ENCODE data around the gene KIF16B. TPM values are rescaled to one million over a fixed set of nuclear protein-coding genes. Genes with fewer than 3 reads are reported as not detected.

KIF16B gene
- polyA plus RNA-seq, 4 donors = 9.8 to 23.5 (median 19.5) TPM

GRCh38 chr20:16314320-16314719 is 258.9 kb downstream of the KIF16B start:
- DNase-seq (ENCODE audit: low read depth in 4 of 4, low spot score in 3 of 4) = no peak

DNA sequence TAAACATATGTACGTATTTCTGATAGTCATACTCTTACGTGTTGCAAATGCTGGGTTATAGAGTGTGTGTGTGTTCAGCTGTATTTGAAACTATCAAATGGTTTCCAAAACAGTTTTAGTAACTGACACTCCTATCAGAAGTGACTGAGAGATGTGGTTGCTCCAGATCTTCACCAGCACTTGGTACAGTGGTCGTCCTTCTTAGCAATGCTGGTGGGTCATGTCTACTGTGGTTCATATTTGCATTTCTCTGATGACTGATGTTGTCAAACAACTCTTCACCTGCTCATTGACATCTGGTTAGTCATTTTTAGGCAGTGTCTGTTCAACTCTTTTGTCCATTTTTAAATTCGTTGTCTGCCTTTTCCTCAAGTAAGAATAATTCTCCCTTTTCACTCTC is 259.3 kb downstream of the KIF16B start:
- no peak for DNase-seq (ENCODE audit: low read depth in 4 of 4, low spot score in 3 of 4)

DNA sequence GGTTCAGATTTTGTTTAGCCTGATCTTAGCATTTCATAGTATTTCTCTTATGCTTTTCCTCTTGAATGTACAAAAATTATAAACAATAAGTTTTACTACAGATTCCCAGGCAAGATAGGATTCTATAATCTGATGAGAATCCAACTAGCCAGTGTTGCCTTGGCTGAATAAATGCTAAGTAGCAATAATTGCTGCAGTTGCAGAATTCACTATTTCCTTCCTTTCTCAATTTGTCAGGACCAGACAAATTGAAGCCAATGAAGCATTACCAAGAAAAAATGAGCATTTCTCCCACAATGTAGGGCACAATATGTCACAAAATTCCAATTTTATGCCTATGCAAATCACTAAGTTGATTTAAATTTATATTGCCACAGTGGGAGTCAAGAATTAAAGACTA is 260.2 kb downstream of the KIF16B start:
- DNase-seq (ENCODE audit: low read depth in 4 of 4, low spot score in 3 of 4) = no peak

DNA sequence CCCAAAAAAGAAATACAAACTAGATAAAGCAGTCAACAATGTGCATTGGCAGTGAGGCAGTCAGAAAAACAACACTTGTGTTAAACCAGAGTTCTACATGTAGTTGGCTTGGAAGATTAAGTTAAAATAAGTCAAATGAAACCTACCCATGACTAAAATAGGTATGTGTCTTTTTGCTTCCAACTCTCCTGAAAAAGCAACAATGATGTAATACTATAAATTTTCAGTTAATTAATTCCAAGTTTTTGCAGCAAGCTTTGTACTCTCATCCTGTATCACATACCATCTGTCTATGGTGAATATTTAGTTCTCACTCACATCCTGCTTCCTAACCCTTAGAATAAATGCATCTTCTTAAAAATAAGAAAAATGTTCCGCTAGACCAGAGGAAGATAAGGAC is 261.5 kb downstream of the KIF16B start:
- DNase-seq (ENCODE audit: low read depth in 4 of 4, low spot score in 3 of 4) = no peak

GRCh38 chr20:16308754-16309153 is 264.5 kb downstream of the KIF16B start:
- no peak for DNase-seq (ENCODE audit: low read depth in 4 of 4, low spot score in 3 of 4)

- no peak for DNase-seq (ENCODE audit: low read depth in 4 of 4, low spot score in 3 of 4)
These were observed 270.4 kb downstream of the KIF16B start for GRCh38 chr20:16302818-16303217.

- no peak for DNase-seq (ENCODE audit: low read depth in 4 of 4, low spot score in 3 of 4)
These were observed 271.3 kb downstream of the KIF16B start for GRCh38 chr20:16301986-16302385.

DNA sequence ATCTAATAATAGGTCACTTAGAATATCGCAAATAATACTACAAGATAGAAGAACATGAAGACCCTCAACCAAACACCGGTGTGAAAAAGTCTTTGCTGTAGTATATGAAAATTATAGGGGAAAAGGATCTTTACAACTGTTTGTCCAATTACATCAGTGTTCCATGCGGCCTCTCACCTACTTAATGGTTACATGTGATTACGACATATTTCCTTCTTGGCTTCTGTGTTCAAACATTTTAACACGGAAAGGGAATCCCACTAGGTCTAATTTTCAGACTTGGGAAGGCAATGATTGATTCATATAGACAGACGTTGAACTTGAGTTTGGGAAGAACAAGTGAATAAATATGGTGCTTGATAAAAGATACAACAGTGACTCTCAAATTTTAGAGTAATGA is 273.4 kb downstream of the KIF16B start:
- DNase-seq (ENCODE audit: low read depth in 4 of 4, low spot score in 3 of 4) = no peak

DNA sequence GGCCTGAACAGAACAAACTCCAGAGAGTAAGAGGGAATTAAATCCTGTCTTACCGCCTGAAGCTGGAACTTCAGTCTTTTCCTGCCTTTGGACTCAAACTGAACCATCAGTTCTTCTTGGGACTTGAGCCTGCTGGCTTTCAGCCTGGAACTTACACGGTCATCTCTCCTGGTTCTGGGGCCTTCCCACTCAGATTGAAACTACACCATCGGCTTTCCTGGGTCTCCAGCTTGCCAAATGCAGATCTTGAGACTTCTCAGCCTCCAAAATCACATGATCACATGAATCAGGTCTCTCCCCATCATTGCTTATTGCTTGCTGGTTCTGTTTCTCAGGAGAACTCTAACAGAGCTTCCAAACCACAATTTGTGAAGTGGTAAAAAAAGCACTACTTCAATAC is 276.3 kb downstream of the KIF16B start:
- no peak for DNase-seq (ENCODE audit: low read depth in 4 of 4, low spot score in 3 of 4)

GRCh38 chr20:16295534-16295933 is 277.7 kb downstream of the KIF16B start:
- no peak for DNase-seq (ENCODE audit: low read depth in 4 of 4, low spot score in 3 of 4)

GRCh38 chr20:16293590-16293989 is 279.7 kb downstream of the KIF16B start:
- no peak for DNase-seq (ENCODE audit: low read depth in 4 of 4, low spot score in 3 of 4)

- no peak for DNase-seq (ENCODE audit: low read depth in 4 of 4, low spot score in 3 of 4)
These were observed 280.9 kb downstream of the KIF16B start for GRCh38 chr20:16292226-16292880.

GRCh38 chr20:16290358-16290757 is 282.9 kb downstream of the KIF16B start:
- DNase-seq (ENCODE audit: low read depth in 4 of 4, low spot score in 3 of 4) = no peak

GRCh38 chr20:16287776-16288175 is 285.5 kb downstream of the KIF16B start:
- DNase-seq (ENCODE audit: low read depth in 4 of 4, low spot score in 3 of 4) = no peak

DNA sequence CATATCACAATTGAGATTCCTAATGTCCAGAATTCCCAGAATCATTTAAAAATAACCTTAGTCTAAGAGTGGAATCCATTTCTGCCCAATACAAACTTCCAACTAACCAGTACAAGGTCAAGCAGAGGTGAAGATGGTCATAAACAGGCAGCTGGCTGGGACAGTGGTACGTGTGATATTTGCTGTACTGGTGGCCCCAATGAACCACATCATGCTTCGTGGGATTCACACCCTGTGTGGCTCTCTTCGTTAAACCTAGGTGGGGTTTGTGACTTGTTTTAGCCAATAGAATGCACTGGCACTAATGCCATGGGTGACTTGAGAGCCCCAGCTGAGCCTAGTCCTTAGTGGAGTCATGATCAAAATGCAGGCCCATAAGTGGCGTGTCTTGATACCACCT is 286.6 kb downstream of the KIF16B start:
- no peak for DNase-seq (ENCODE audit: low read depth in 4 of 4, low spot score in 3 of 4)

DNA sequence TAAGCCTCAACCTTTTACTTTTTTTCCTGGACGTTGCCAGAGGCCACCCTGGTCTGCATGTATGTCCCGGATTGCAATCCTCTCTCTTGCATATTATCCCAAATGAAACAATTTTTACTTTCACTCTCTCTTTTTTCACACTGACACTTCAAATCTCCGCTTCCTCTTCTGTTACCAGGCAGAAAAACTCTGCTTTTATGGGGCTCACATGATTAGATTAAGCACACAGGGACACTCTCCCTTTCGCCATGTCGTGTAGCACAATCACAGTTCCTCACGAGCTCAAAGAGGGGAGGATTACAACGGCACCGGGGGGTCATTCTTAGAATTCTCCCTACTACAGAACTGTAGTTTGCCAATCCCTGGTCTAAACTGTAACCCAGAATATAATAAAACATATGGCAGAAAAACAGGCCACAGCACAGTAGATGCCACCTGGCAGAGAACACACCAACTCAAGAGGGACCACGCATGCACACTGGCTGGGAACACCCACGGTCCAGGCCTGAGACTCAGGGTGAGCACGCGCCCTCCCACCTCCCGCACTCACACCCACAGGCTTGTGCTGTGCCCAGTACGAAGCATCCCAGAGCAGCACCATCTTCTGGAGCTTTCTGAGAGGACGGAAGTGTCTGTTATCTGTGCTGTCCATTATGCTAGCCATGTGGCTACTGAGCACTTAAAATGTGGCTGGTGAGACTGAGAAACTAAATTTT is 288.7 kb downstream of the KIF16B start:
- no peak for DNase-seq (ENCODE audit: low read depth in 4 of 4, low spot score in 3 of 4)

- no peak for DNase-seq (ENCODE audit: low read depth in 4 of 4, low spot score in 3 of 4)
These were observed 289.3 kb downstream of the KIF16B start for GRCh38 chr20:16283978-16284377.

DNA sequence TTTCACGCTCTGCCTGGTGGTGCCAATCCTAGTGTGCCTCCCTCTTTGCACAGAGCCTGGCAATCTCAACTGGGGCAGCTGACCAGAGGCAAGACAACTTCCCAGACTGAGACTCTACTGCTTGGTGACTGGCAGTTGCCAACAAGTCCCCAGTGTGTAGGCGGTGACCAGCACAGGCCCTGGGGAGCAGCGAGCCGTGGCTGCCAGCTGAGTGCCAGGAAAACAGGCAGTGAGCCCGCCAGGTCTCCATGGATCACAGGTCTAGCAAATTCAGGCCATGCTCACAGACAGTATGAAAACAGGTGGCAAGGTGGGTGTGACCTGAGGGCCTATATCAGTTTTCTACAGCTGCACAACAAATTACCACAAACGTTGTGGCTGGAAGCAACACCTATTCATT is 289.9 kb downstream of the KIF16B start:
- DNase-seq (ENCODE audit: low read depth in 4 of 4, low spot score in 3 of 4) = no peak

GRCh38 chr20:16280219-16280618 is 293.0 kb downstream of the KIF16B start:
- DNase-seq (ENCODE audit: low read depth in 4 of 4, low spot score in 3 of 4) = no peak

- DNase-seq (ENCODE audit: low read depth in 4 of 4, low spot score in 3 of 4) = no peak
These were observed 293.9 kb downstream of the KIF16B start for GRCh38 chr20:16279320-16279719.

- DNase-seq (ENCODE audit: low read depth in 4 of 4, low spot score in 3 of 4) = no peak
These were observed 299.3 kb downstream of the KIF16B start for GRCh38 chr20:16273812-16274555.

All from left renal pelvis (tissue), 4 donors.